GM23248 (cell line): ENCODE measurements around the gene CASTOR1. TPM values are rescaled to one million over a fixed set of nuclear protein-coding genes. Genes with fewer than 3 reads are reported as not detected.

Source experiments
- DNase-seq: peaks from one replicate; pipeline ENCODE4 v3.0.0-alpha.2; 2015
- H2AFZ ChIP-seq: fragments of 200-600 bp; sonication (generic); 2 replicates; pipeline ENCODE4 v1.6.1; 2016; ENCODE audit warnings: antibody characterized with exemption
- H3F3A ChIP-seq: fragments of 200-600 bp; sonication (generic); 2 replicates; pipeline ENCODE4 v1.6.1; 2016; ENCODE audit warnings: mild to moderate bottlenecking, antibody characterized with exemption, mixed run types; ENCODE audit not compliant: insufficient read depth
- H3K27ac ChIP-seq: fragments of 200-600 bp; sonication (generic); 2 replicates; pipeline ENCODE4 v1.5.1; 2016; ENCODE audit warnings: mild to moderate bottlenecking
- H3K27me3 ChIP-seq: fragments of 200-600 bp; sonication (generic); replicated peaks from 2 replicates; pipeline ENCODE4 v1.6.1; 2016; ENCODE audit warnings: mild to moderate bottlenecking; ENCODE audit not compliant: insufficient read depth
- H3K36me3 ChIP-seq: fragments of 200-600 bp; sonication (generic); 2 replicates; pipeline ENCODE4 v1.6.1; 2016; ENCODE audit warnings: low read depth, mild to moderate bottlenecking
- H3K4me1 ChIP-seq: fragments of 200-600 bp; sonication (generic); 2 replicates; pipeline ENCODE4 v1.6.1; 2016; ENCODE audit warnings: mild to moderate bottlenecking; ENCODE audit not compliant: insufficient read depth
- H3K4me2 ChIP-seq: fragments of 200-600 bp; sonication (generic); one replicate; pipeline ENCODE4 v1.6.1; 2016; ENCODE audit warnings: mild to moderate bottlenecking; ENCODE audit not compliant: unreplicated experiment
- H3K4me3 ChIP-seq: fragments of 200-600 bp; sonication (generic); 2 replicates; pipeline ENCODE4 v1.5.1; 2016; ENCODE audit warnings: mild to moderate bottlenecking
- H3K79me2 ChIP-seq: fragments of 200-600 bp; sonication (generic); 2 replicates; pipeline ENCODE4 v1.6.1; 2016; ENCODE audit warnings: mild to moderate bottlenecking; ENCODE audit not compliant: insufficient read depth
- H3K9ac ChIP-seq: fragments of 200-600 bp; sonication (generic); 2 replicates; pipeline ENCODE4 v1.6.1; 2016; ENCODE audit warnings: mild to moderate bottlenecking
- H3K9me2 ChIP-seq: fragments of 200-600 bp; sonication (generic); 2 replicates; pipeline ENCODE4 v1.6.1; 2016; ENCODE audit warnings: mixed run types, mild to moderate bottlenecking, moderate library complexity; ENCODE audit not compliant: insufficient read depth
- H3K9me3 ChIP-seq: fragments of 200-600 bp; sonication (generic); one replicate; pipeline ENCODE4 v1.6.1; 2017; ENCODE audit warnings: low read depth
- H4K20me1 ChIP-seq: fragments of 200-600 bp; sonication (generic); 2 replicates; pipeline ENCODE4 v1.6.0; 2016; ENCODE audit not compliant: insufficient read depth
- EZH2 ChIP-seq: fragments of 200-600 bp; sonication (generic); IDR thresholded peaks from 2 replicates; pipeline ENCODE4 v1.6.1; 2018; ENCODE audit warnings: antibody characterized with exemption, mild to moderate bottlenecking; ENCODE audit not compliant: insufficient read depth, poor library complexity, severe bottlenecking
- EZH2phosphoT487 ChIP-seq: fragments of 200-600 bp; sonication (generic); IDR thresholded peaks from 2 replicates; pipeline ENCODE4 v1.6.1; 2018; ENCODE audit warnings: antibody characterized with exemption, moderate library complexity, mild to moderate bottlenecking, low read depth; ENCODE audit not compliant: insufficient read depth
- WGBS, 2 experiments: methylation state at CpG; one replicate each; pipeline ENCODE4 v1.1.6; 2015 to 2017; ENCODE audit warnings: low lambda C conversion rate in 2 of 2, low coverage in 1 of 2; ENCODE audit errors: missing lambda C conversion rate in 2 of 2; 5-methylcytosine and 5-hydroxymethylcytosine counted together
- in situ Hi-C: fragments of 300-500 bp; cut with MboI; formaldehyde crosslinking; loops from 2 replicates; pipeline ENCODE4 v1.15.0; 2020
- polyA plus RNA-seq: library from polyadenylated mRNA; unstranded; fragments of >200 nt; fragmentation: Nextera tagmentation; extraction: Ambion mirVana; gene quantifications from 2 replicates; pipeline ENCODE4 v1.2.1, GENCODE V29; 2016
- total RNA-seq: library from RNA; depleted of rRNA; stranded (reverse); fragments of >200 nt; shearing (Covaris generic); gene quantifications from 2 replicates; pipeline ENCODE4 v1.2.3, GENCODE V29; 2014

Gene CASTOR1
- total and polyA plus RNA-seq, 2 experiments from 2014 or later = 8.7 to 13.4 TPM

- no peak overlapping the region for H3K4me3 ChIP-seq
- H3K9me2 ChIP-seq = no peaks in the 10 kb centered on the region
- DNase-seq = no peak
- no peak overlapping the region for H3K27ac ChIP-seq
- H3K4me1 ChIP-seq = peaks cover 7% of the 10 kb centered on the region
- in situ Hi-C loops = no loop called here
- peaks cover 10% of the 10 kb centered on the region; the same call in 1 of the 2 replicates for H3F3A ChIP-seq
- no peak overlapping the region for H3K9ac ChIP-seq
- no peaks in the 10 kb centered on the region for H3K36me3 ChIP-seq
- H3K27me3 ChIP-seq = no peaks in the 10 kb centered on the region
- TF ChIP-seq EZH2 = no peak
- TF ChIP-seq EZH2phosphoT487 = no peak
- no peaks in the 10 kb centered on the region for H3K79me2 ChIP-seq
- no peaks in the 10 kb centered on the region for H4K20me1 ChIP-seq
- H3K9me3 ChIP-seq = no peaks in the 10 kb centered on the region
- H3K4me2 ChIP-seq = no peak overlapping the region
- no peak overlapping the region for H2AFZ ChIP-seq
- 79 to 81% methylated on average over 16 of the region's 16 CpGs for WGBS, 2 experiments
Measured at GRCh38 chr22:30272781-30273601, 16.3 kb downstream of the CASTOR1 start.

GRCh38 chr22:30270832-30271231, 18.5 kb downstream of the CASTOR1 start:
- no peaks in the 10 kb centered on the region for H3K79me2 ChIP-seq
- H3K9me2 ChIP-seq = no peaks in the 10 kb centered on the region
- DNase-seq = no peak
- H3K36me3 ChIP-seq = no peaks in the 10 kb centered on the region
- no peaks in the 10 kb centered on the region for H3F3A ChIP-seq
- no peaks in the 10 kb centered on the region for H3K9me3 ChIP-seq
- no peak overlapping the region for H3K9ac ChIP-seq
- in situ Hi-C loops = no loop called here
- H3K27me3 ChIP-seq = no peaks in the 10 kb centered on the region
- WGBS, 2 experiments = 94 to 95% methylated on average over 16 of the region's 16 CpGs
- no peak overlapping the region for H3K27ac ChIP-seq
- H2AFZ ChIP-seq = no peak overlapping the region
- no peak overlapping the region for H3K4me3 ChIP-seq
- TF ChIP-seq EZH2phosphoT487 (no peak), EZH2 (no peak)
- H4K20me1 ChIP-seq = no peaks in the 10 kb centered on the region
- no peak overlapping the region for H3K4me2 ChIP-seq
- H3K4me1 ChIP-seq = no peaks in the 10 kb centered on the region

DNA sequence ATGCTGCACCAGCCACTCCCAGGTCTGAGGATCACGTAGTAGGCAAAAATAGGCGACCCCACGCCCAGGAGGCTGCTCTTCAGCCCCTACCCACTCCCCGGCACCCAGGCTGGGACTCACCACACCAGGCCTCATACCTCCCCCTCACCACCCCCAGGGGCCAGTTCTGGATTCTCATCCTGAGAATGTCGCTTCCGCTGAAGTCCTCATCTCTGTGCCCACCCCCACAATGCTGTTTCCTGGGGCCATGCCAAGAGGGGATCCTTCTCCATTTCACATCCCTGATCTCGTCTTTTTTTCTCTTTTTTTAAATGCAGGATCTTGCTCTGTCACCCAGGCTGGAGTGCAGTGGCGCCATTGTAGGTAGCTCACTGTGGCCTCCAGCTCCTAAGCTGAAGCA, 21.0 kb downstream of the CASTOR1 start:
- Histone ChIP-seq H3K9me2 (no peaks in the 10 kb centered on the region), H3F3A (no peaks in the 10 kb centered on the region), H3K4me3 (no peak overlapping the region), H3K27me3 (no peaks in the 10 kb centered on the region), H3K4me2 (no peak overlapping the region), H3K9me3 (no peaks in the 10 kb centered on the region), H3K4me1 (peaks cover 1% of the 10 kb centered on the region; the same call in 1 of the 2 replicates), H4K20me1 (no peaks in the 10 kb centered on the region), H3K9ac (no peak overlapping the region), H3K36me3 (no peaks in the 10 kb centered on the region), H3K27ac (no peak overlapping the region), H3K79me2 (no peaks in the 10 kb centered on the region), H2AFZ (no peak overlapping the region)
- no peak for DNase-seq
- in situ Hi-C loops = no loop called here
- WGBS, 2 experiments = 85 to 89% methylated on average over 8 of the region's 8 CpGs
- TF ChIP-seq EZH2phosphoT487 = no peak
- no peak for TF ChIP-seq EZH2

- TF ChIP-seq EZH2phosphoT487 (no peak), EZH2 (no peak)
- Histone ChIP-seq H3K4me2 (no peak overlapping the region), H3K9me3 (no peaks in the 10 kb centered on the region), H4K20me1 (no peaks in the 10 kb centered on the region), H3K27me3 (no peaks in the 10 kb centered on the region), H3K27ac (no peak overlapping the region), H2AFZ (no peak overlapping the region), H3F3A (no peaks in the 10 kb centered on the region), H3K79me2 (no peaks in the 10 kb centered on the region), H3K9ac (no peak overlapping the region), H3K4me3 (no peak overlapping the region), H3K36me3 (no peaks in the 10 kb centered on the region), H3K9me2 (no peaks in the 10 kb centered on the region), H3K4me1 (peaks cover 4% of the 10 kb centered on the region; the same call in 1 of the 2 replicates)
- no peak for DNase-seq
- WGBS, 2 experiments = 90% methylated on average over 9 to 14 of the region's 14 CpGs
- in situ Hi-C loops = no loop called here
Measured at GRCh38 chr22:30267382-30268302, 21.7 kb downstream of the CASTOR1 start.
